HG03342 (cell line): ENCODE data around the gene HOXA4.
A peak's percentile ranks its signal among the peaks of the same experiment; 100 is the strongest.

Experiments used
- ATAC-seq: cut with Tn5 transposase; IDR thresholded peaks from one replicate; pipeline ENCODE4 v1.9.1; 2021; ENCODE audit warnings: mild to moderate bottlenecking, moderate library complexity; ENCODE audit not compliant: unreplicated experiment

The HOXA4 gene

GRCh38 chr7:27158436-27159265 is 28.1 kb upstream of the HOXA4 start:
- no peak for ATAC-seq

- no peak for ATAC-seq
These were observed 27.3 kb upstream of the HOXA4 start for GRCh38 chr7:27157702-27158431.

GRCh38 chr7:27156916-27157701 is 26.6 kb upstream of the HOXA4 start:
- ATAC-seq = no peak

GRCh38 chr7:27156508-27156898 is 25.9 kb upstream of the HOXA4 start, which contains the start of gene HOXA7:
Gene HOXA7, minus strand, starts transcription at chr7:27156675. Its CDS starts 130 bp downstream, at chr7:27156545.
- ATAC-seq = no peak

GRCh38 chr7:27155816-27156507 is 25.4 kb upstream of the HOXA4 start:
- no peak for ATAC-seq

GRCh38 chr7:27154901-27155815 is 24.6 kb upstream of the HOXA4 start:
- no peak for ATAC-seq

GRCh38 chr7:27154369-27154768 is 23.8 kb upstream of the HOXA4 start:
- no peak for ATAC-seq

- ATAC-seq = no peak
These were observed 23.0 kb upstream of the HOXA4 start for GRCh38 chr7:27153526-27153925.

GRCh38 chr7:27152816-27153442 is 22.4 kb upstream of the HOXA4 start:
- no peak for ATAC-seq

- ATAC-seq = no peak
These were observed 21.6 kb upstream of the HOXA4 start, which contains the start of gene HOXA3 for GRCh38 chr7:27151931-27152815. Gene HOXA3, minus strand, starts transcription at chr7:27152583. Its CDS starts 41,943 bp downstream, at chr7:27110640.

- ATAC-seq = no peak
These were observed 20.9 kb upstream of the HOXA4 start for GRCh38 chr7:27151341-27151930.

GRCh38 chr7:27150568-27151340 is 20.2 kb upstream of the HOXA4 start:
- peak; percentile 71 for ATAC-seq

GRCh38 chr7:27149842-27150567 is 19.4 kb upstream of the HOXA4 start:
- no peak for ATAC-seq

GRCh38 chr7:27148756-27149641 is 18.4 kb upstream of the HOXA4 start:
- ATAC-seq = no peak

GRCh38 chr7:27148031-27148755 is 17.6 kb upstream of the HOXA4 start:
- no peak for ATAC-seq
